ENCODE data around the gene DDO. TPM values are rescaled to one million over a fixed set of nuclear protein-coding genes. Genes with fewer than 3 reads are reported as not detected.

The DDO gene
- total and polyA plus RNA-seq, 2 donors (not counting 3 experiments of a cell fraction or from before 2014, with no cell fraction given), result not detected

DNA sequence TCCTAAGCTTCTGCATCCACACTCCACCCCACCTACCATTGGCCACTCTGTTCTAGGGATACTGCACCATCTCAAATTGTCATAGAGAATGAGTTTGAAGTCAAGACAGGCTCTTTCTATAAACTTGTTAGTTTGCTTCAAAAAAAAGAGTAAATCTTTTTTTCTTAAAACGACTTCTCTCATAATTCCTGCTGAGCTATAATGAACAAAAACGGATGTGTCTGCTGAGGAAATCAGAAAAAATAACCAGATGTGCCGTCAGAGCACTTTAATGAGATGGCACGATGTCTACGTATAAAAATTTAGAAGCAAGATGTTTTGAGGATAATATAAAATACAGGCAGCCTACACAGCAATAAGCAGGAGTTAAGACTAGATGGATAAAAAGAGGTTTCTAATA, 24.0 kb upstream of the DDO start:
- FAIRE-seq, result no peak
- Histone ChIP-seq H3K9ac (replicated peaks; ENCODE audit: extremely low read depth, insufficient read depth, low read length) (no peak overlapping the region), H3K9me3 (replicated peaks; ENCODE audit: control insufficient read depth, insufficient read depth, low read length) (no peaks in the 10 kb centered on the region), H3K4me3 (replicated peaks in 1 of 3; ENCODE audit: insufficient read depth in 1 of 3, low read depth in 1 of 3, low read length in 3 of 3) (no peak overlapping the region), H3K27ac (ENCODE audit: insufficient read depth, low read depth, low read length) (no peak overlapping the region), H2AFZ (ENCODE audit: low read depth, low read length) (no peak overlapping the region), H3K36me3 (ENCODE audit: control insufficient read depth in 2 of 2, extremely low read depth in 1 of 2, insufficient read depth in 2 of 2, low read length in 2 of 2) (no peaks in the 10 kb centered on the region), H4K20me1 (replicated peaks; ENCODE audit: control insufficient read depth, extremely low read depth, insufficient read depth, low read length) (no peaks in the 10 kb centered on the region), H3K4me2 (ENCODE audit: insufficient read depth, low read length) (no peak overlapping the region), H3K9me1 (replicated peaks; ENCODE audit: control insufficient read depth, extremely low read depth, insufficient read depth, low read length) (no peaks in the 10 kb centered on the region), H3K79me2 (ENCODE audit: control insufficient read depth, insufficient read depth, low read length) (no peaks in the 10 kb centered on the region), H3K4me1 (ENCODE audit: control insufficient read depth, extremely low read depth, insufficient read depth, low read length) (no peaks in the 10 kb centered on the region), H3K27me3 (ENCODE audit: control insufficient read depth in 2 of 2, insufficient read depth in 2 of 2, low read length in 2 of 2) (peaks cover 1 to 21% of the 10 kb centered on the region in 2 experiments)
- dilution Hi-C loops (cut with MboI; ENCODE audit: extremely low pct_ligation_motif_present, low sequenced_read_pairs), result no loop called here
- CTCF ChIA-PET, result no interaction called here
- no peak for DNase-seq (ENCODE audit: low read depth, low spot score)
- no TSS peak for BruUV-seq (replicated peaks)
- intact Hi-C loops (cut with micrococcal nuclease), result no loop called here
- POLR2A ChIA-PET, result interaction anchor here (0.6 kb wide), 1 partner anchor 15 kb away, joined by 5 read pairs; no protein-coding TSS in a partner anchor
- TF ChIP-seq GATA2 (IDR thresholded peaks at IDR 0.05; ENCODE audit: insufficient read depth, insufficient read length, low read depth, low read length), result no peak
- no peak for TF ChIP-seq MYC (IDR thresholded peaks at IDR 0.05; ENCODE audit: low read depth, low read length)
- TF ChIP-seq, protein P1, sequence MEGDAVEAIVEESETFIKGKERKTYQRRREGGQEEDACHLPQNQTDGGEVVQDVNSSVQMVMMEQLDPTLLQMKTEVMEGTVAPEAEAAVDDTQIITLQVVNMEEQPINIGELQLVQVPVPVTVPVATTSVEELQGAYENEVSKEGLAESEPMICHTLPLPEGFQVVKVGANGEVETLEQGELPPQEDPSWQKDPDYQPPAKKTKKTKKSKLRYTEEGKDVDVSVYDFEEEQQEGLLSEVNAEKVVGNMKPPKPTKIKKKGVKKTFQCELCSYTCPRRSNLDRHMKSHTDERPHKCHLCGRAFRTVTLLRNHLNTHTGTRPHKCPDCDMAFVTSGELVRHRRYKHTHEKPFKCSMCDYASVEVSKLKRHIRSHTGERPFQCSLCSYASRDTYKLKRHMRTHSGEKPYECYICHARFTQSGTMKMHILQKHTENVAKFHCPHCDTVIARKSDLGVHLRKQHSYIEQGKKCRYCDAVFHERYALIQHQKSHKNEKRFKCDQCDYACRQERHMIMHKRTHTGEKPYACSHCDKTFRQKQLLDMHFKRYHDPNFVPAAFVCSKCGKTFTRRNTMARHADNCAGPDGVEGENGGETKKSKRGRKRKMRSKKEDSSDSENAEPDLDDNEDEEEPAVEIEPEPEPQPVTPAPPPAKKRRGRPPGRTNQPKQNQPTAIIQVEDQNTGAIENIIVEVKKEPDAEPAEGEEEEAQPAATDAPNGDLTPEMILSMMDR (IDR thresholded peaks at IDR 0.05; ENCODE audit: extremely low read depth in 1 of 2, insufficient read depth in 1 of 2, low read depth in 1 of 2, low read length in 2 of 2), result no peak
- TF ChIP-seq, protein P2, sequence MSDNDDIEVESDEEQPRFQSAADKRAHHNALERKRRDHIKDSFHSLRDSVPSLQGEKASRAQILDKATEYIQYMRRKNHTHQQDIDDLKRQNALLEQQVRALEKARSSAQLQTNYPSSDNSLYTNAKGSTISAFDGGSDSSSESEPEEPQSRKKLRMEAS (IDR thresholded peaks at IDR 0.05; ENCODE audit: insufficient read depth, insufficient read length), result no peak
- TF ChIP-seq POLR2AphosphoS5 (IDR thresholded peaks at IDR 0.05; ENCODE audit: insufficient read depth, low read depth, low read length), result no peak
- TF ChIP-seq FOS (IDR thresholded peaks at IDR 0.05; ENCODE audit: borderline replicate concordance, insufficient read depth, low read length), result no peak
